CD14-positive monocyte (primary cell): ENCODE results near the gene WDR48. TPM values are rescaled to one million over a fixed set of nuclear protein-coding genes. Genes with fewer than 3 reads are reported as not detected.
A peak's percentile ranks its signal among the peaks of the same experiment; 100 is the strongest.

ENCODE experiments used
- DNase-seq, 3 donors: peaks; one replicate each; pipeline ENCODE4 v3.0.0-alpha.2; 2011 to 2022
- H2AFZ ChIP-seq: 2 replicates; pipeline ENCODE4 v1.6.0; 2012; ENCODE audit warnings: mild to moderate bottlenecking, low read depth, low read length, inconsistent platforms; ENCODE audit not compliant: insufficient read depth, poor library complexity, severe bottlenecking
- H3K27ac ChIP-seq, 2 donors: 1 replicate in 1 of 2; 2 replicates in 1 of 2; pipeline ENCODE4 v1.5.1; 2012 to 2013; ENCODE audit warnings: low read length in 2 of 2, control low read depth in 1 of 2, inconsistent platforms in 1 of 2, low read depth in 1 of 2, mild to moderate bottlenecking in 1 of 2
- H3K27me3 ChIP-seq, 2 donors: one replicate each; pipeline versions ENCODE4 v1.6.0 to v1.6.1; 2011 to 2013; ENCODE audit warnings: low read length in 2 of 2; ENCODE audit not compliant: control insufficient read depth in 2 of 2, insufficient read depth in 2 of 2
- H3K36me3 ChIP-seq, 2 donors: replicated peaks in 1 of 2; 1 replicate in 1 of 2; 2 replicates in 1 of 2; pipeline versions ENCODE4 v1.5.1 to v1.6.1; 2012 to 2013; ENCODE audit warnings: low read length in 2 of 2, control low read depth in 1 of 2, inconsistent platforms in 1 of 2, mild to moderate bottlenecking in 1 of 2; ENCODE audit not compliant: insufficient read depth in 2 of 2, control insufficient read depth in 1 of 2
- H3K4me1 ChIP-seq, 2 donors: 1 replicate in 1 of 2; 2 replicates in 1 of 2; pipeline versions ENCODE4 v1.5.1 to v1.6.1; 2012 to 2013; ENCODE audit warnings: low read length in 2 of 2, control low read depth in 1 of 2, inconsistent platforms in 1 of 2, mild to moderate bottlenecking in 1 of 2, moderate library complexity in 1 of 2; ENCODE audit not compliant: insufficient read depth in 2 of 2, control insufficient read depth in 1 of 2
- H3K4me2 ChIP-seq: replicated peaks from 2 replicates; pipeline ENCODE3; 2012; ENCODE audit warnings: low read length, moderate library complexity, mild to moderate bottlenecking; ENCODE audit not compliant: poor library complexity, severe bottlenecking; ENCODE audit errors: extremely low read depth
- H3K4me3 ChIP-seq, 3 experiments: fragments of 200-600 bp in 1 of 3; sonication (generic) in 1 of 3; replicated peaks in 1 of 3; 1 replicate in 2 of 3; 2 replicates in 1 of 3; pipeline ENCODE4 v1.5.1; 2011 to 2013; ENCODE audit warnings: low read length in 3 of 3, mild to moderate bottlenecking in 3 of 3, control low read depth in 2 of 3, low read depth in 2 of 3, inconsistent platforms in 1 of 3, moderate library complexity in 1 of 3
- H3K79me2 ChIP-seq: 2 replicates; pipeline ENCODE4 v1.6.0; 2012; ENCODE audit warnings: mild to moderate bottlenecking, control low read depth, inconsistent platforms, low read length, moderate library complexity; ENCODE audit not compliant: insufficient read depth
- H3K9ac ChIP-seq: 2 replicates; pipeline ENCODE4 v1.6.0; 2017; ENCODE audit warnings: low read length, mild to moderate bottlenecking; ENCODE audit not compliant: insufficient read depth, poor library complexity, severe bottlenecking
- H3K9me3 ChIP-seq, 2 donors: replicated peaks in 1 of 2; 1 replicate in 1 of 2; 2 replicates in 1 of 2; pipeline versions ENCODE4 v1.5.1 to v1.6.1; 2012 to 2013; ENCODE audit warnings: low read length in 2 of 2, control low read depth in 1 of 2; ENCODE audit not compliant: control insufficient read depth in 1 of 2, insufficient read depth in 1 of 2
- H4K20me1 ChIP-seq: 2 replicates; pipeline ENCODE4 v1.6.0; 2012; ENCODE audit warnings: mild to moderate bottlenecking, low read length, control low read depth, moderate library complexity; ENCODE audit not compliant: insufficient read depth
- H3K27ac Mint-ChIP-seq, 7 donors: one replicate each; pipeline ENCODE4 v1.8.0; 2020; ENCODE audit warnings: mild to moderate bottlenecking in 7 of 7, mixed read lengths in 7 of 7, moderate library complexity in 6 of 7, inconsistent platforms in 2 of 7
- H3K27me3 Mint-ChIP-seq, 3 donors: one replicate each; pipeline ENCODE4 v1.8.0; 2021 to 2022; ENCODE audit warnings: low read depth in 3 of 3, mild to moderate bottlenecking in 3 of 3, mixed read lengths in 3 of 3, moderate library complexity in 3 of 3, inconsistent platforms in 1 of 3
- H3K36me3 Mint-ChIP-seq, 2 donors: one replicate each; pipeline ENCODE4 v1.8.0; 2020; ENCODE audit warnings: mixed read lengths in 2 of 2, inconsistent platforms in 1 of 2, mild to moderate bottlenecking in 1 of 2
- H3K4me1 Mint-ChIP-seq: one replicate; pipeline ENCODE4 v1.8.0; 2020; ENCODE audit warnings: mild to moderate bottlenecking, mixed read lengths
- H3K4me3 Mint-ChIP-seq, 2 donors: one replicate each; pipeline ENCODE4 v1.8.0; 2020; ENCODE audit warnings: mild to moderate bottlenecking in 2 of 2, mixed read lengths in 2 of 2, moderate library complexity in 1 of 2
- H3K9me3 Mint-ChIP-seq, 7 donors: one replicate each; pipeline ENCODE4 v1.8.0; 2020 to 2022; ENCODE audit warnings: mixed read lengths in 7 of 7, mild to moderate bottlenecking in 6 of 7, moderate library complexity in 6 of 7, inconsistent platforms in 2 of 7
- CTCF ChIP-seq: fragments of 200-600 bp; IDR thresholded peaks from one replicate; pipeline ENCODE4 v1.8.0; 2022; ENCODE audit warnings: antibody characterized with exemption, mild to moderate bottlenecking
- WGBS: methylation state at CpG from one replicate; pipeline ENCODE4 v1.1.5; 2013; ENCODE audit warnings: missing lambda C conversion rate; ENCODE audit not compliant: insufficient coverage; 5-methylcytosine and 5-hydroxymethylcytosine counted together
- intact Hi-C, 2 donors: fragments of 100-400 bp; cut with micrococcal nuclease; formaldehyde crosslinking; loops; one replicate each; pipeline versions ENCODE4 v1.15.0 to v1.15.1; 2023
- polyA plus RNA-seq, 3 donors: library from polyadenylated mRNA; depleted of rRNA in 1 of 3; unstranded in 2 of 3; stranded (reverse) in 1 of 3; fragments of 300-500 nt in 2 of 3; fragments of >200 nt in 1 of 3; fragmentation: Illumina TruSeq in 2 of 3; gene quantifications; 1 replicate in 2 of 3; 2 replicates in 1 of 3; pipeline ENCODE4 v1.2.3, GENCODE V29; 2012 to 2021

WDR48 gene
- polyA plus RNA-seq, 3 donors: 15.0 to 22.7 (median 17.1) TPM

DNA sequence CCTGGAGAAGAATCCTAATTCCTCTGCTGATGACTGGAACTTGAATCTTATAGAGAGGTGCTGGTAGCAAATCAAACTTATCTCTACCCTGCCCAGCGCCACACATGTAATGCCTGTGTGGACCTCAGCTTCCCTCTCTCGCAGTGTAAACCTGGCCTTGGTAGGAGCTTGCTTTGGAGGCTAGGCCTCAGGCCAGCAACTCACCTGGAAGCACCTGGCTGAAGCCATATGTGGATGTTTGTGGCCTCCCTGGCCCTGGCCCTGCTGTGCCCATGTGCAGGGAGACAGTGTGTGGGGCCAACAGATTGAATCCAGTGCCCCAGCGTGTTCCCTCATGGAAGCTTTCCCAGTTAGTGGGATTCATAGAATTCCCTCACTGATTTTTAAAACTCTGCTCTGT is 64.1 kb downstream of the WDR48 start:
- Histone ChIP-seq H3K4me2 (no peak overlapping the region), H3K27ac (no peak overlapping the region), H3K9me3 (no peaks in the 10 kb centered on the region), H4K20me1 (no peaks in the 10 kb centered on the region), H3K27me3 (no peaks in the 10 kb centered on the region), H3K36me3 (peaks cover 0 to 2% of the 10 kb centered on the region in 2 donors), H3K79me2 (no peaks in the 10 kb centered on the region), H3K9ac (no peak overlapping the region), H3K4me3 (no peak overlapping the region), H2AFZ (no peak overlapping the region), H3K4me1 (no peaks in the 10 kb centered on the region)
- no peak for DNase-seq
- Mint-ChIP-seq H3K4me1 (peaks cover 3% of the 10 kb centered on the region), H3K27ac (peak overlapping the region in 1 of 7 donors; percentile 15), H3K9me3 (no peaks in the 10 kb centered on the region), H3K27me3 (peaks cover 2 to 6% (median 4%) of the 10 kb centered on the region in 3 donors), H3K36me3 (peaks cover 4 to 8% of the 10 kb centered on the region in 2 donors), H3K4me3 (no peak overlapping the region)
- intact Hi-C loops: no loop called here
- no peak for TF ChIP-seq CTCF
- 93% methylated on average over 2 of the region's 3 CpGs for WGBS

DNA sequence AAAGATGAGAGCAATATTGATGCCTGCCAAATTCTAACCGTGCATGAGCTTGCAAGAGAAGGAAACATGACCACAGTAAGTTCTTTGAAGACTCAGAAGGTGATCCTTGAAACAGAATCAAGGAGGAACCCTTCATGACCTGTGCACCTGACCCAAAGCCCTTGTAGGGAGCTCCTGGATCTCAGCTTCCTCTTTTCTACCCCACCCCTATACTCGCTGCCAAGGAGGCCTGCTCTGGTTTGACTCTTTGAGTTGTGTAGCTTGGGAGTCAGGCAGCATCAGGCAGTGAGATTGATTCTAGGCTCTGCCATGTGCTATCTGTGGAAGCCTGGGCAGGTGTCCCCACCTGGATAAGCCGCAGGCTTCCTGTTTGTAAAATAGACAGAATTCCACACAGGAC is 66.3 kb downstream of the WDR48 start:
- intact Hi-C loops: no loop called here
- peaks cover 3 to 12% (median 7%) of the 10 kb centered on the region in 3 donors for H3K27me3 Mint-ChIP-seq
- peaks cover 6% of the 10 kb centered on the region for H3K4me1 Mint-ChIP-seq
- Histone ChIP-seq H3K4me3 (no peak overlapping the region), H3K9me3 (no peaks in the 10 kb centered on the region), H3K79me2 (no peaks in the 10 kb centered on the region), H2AFZ (no peak overlapping the region), H3K9ac (no peak overlapping the region), H4K20me1 (no peaks in the 10 kb centered on the region), H3K4me2 (no peak overlapping the region), H3K27ac (no peak overlapping the region), H3K4me1 (no peaks in the 10 kb centered on the region), H3K27me3 (no peaks in the 10 kb centered on the region), H3K36me3 (no peaks in the 10 kb centered on the region)
- H3K4me3 Mint-ChIP-seq: no peak overlapping the region
- DNase-seq: no peak
- peaks cover 4% of the 10 kb centered on the region in 2 donors for H3K36me3 Mint-ChIP-seq
- no peak for TF ChIP-seq CTCF
- no peak overlapping the region for H3K27ac Mint-ChIP-seq
- H3K9me3 Mint-ChIP-seq: no peaks in the 10 kb centered on the region
- 86% methylated on average over 1 of the region's 3 CpGs for WGBS
